ENCODE results near the gene DPP7.
A peak's percentile ranks its signal among the peaks of the same experiment; 100 is the strongest.

The DPP7 gene

GRCh38 chr9:137159105-137160053, 44.8 kb upstream of the DPP7 start:
- no peak overlapping the region; the same call in 1 of the 2 replicates for H2AFZ ChIP-seq (ENCODE audit: low read depth, low read length)
- H3K79me2 ChIP-seq (ENCODE audit: low read length): no peaks in the 10 kb centered on the region
- H3K36me3 ChIP-seq (replicated peaks; ENCODE audit: low read depth, low read length): no peaks in the 10 kb centered on the region
- no peaks in the 10 kb centered on the region for H3K9me3 ChIP-seq (ENCODE audit: insufficient read depth, low read length)
- H4K20me1 ChIP-seq (ENCODE audit: insufficient read depth, low read length): no peaks in the 10 kb centered on the region
- H3K4me1 ChIP-seq (ENCODE audit: low read length): peaks cover 19% of the 10 kb centered on the region
- no peak overlapping the region for H3K27ac ChIP-seq (ENCODE audit: low read length)
- peak overlapping the region; percentile 17; the same call in 1 of the 2 replicates for H3K9ac ChIP-seq (ENCODE audit: low read length)
- peak overlapping the region; percentile 13; the same call in 1 of the 2 replicates for H3K4me3 ChIP-seq (ENCODE audit: low read length)
- TF ChIP-seq EZH2phosphoT487 (IDR thresholded peaks at IDR 0.05; ENCODE audit: low read depth): no peak
- no peak for TF ChIP-seq CTCF (IDR thresholded peaks at IDR 0.05; ENCODE audit: low read depth, low read length)
- 0 out of 2 replicates have a peak, but pooled peaks cover 6% of the 10 kb centered on the region for H3K27me3 ChIP-seq (ENCODE audit: low read depth, low read length)
- H3K4me2 ChIP-seq (ENCODE audit: low read length): peak overlapping the region; percentile 56

DNA sequence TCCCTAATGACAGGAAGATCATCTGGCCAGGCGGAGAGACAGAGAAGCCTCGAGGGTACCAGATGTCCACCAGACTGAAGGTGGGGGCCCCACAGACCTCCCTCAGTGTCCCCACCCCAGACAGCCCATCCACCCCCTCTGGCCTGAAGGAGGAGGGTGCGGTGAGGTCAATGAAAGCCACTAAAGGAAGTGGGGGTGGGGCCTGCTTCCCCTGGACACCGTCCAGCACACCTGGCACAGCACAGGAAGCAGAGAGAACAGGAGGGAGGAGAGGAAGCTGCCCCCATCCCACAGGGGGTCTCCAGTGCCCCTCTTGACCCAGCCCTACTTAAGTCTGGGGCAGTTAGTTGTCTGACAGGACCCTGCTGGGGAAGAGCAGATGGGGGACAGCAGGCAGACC, 44.1 kb upstream of the DPP7 start:
- Histone ChIP-seq H4K20me1 (ENCODE audit: insufficient read depth, low read length) (no peaks in the 10 kb centered on the region), H3K4me1 (ENCODE audit: low read length) (peaks cover 19% of the 10 kb centered on the region), H3K9ac (ENCODE audit: low read length) (peak overlapping the region; percentile 17; the same call in 1 of the 2 replicates), H3K4me2 (ENCODE audit: low read length) (peak overlapping the region; percentile 56; the same call in 1 of the 2 replicates), H3K27ac (ENCODE audit: low read length) (no peak overlapping the region), H3K27me3 (ENCODE audit: low read depth, low read length) (0 out of 2 replicates have a peak, but pooled peaks cover 6% of the 10 kb centered on the region), H3K9me3 (ENCODE audit: insufficient read depth, low read length) (no peaks in the 10 kb centered on the region), H2AFZ (ENCODE audit: low read depth, low read length) (no peak overlapping the region), H3K4me3 (ENCODE audit: low read length) (no peak overlapping the region), H3K79me2 (ENCODE audit: low read length) (no peaks in the 10 kb centered on the region), H3K36me3 (replicated peaks; ENCODE audit: low read depth, low read length) (no peaks in the 10 kb centered on the region)
- no peak for TF ChIP-seq CTCF (IDR thresholded peaks at IDR 0.05; ENCODE audit: low read depth, low read length)
- TF ChIP-seq EZH2phosphoT487 (IDR thresholded peaks at IDR 0.05; ENCODE audit: low read depth): no peak

GRCh38 chr9:137157618-137158415, 43.3 kb upstream of the DPP7 start:
- no peaks in the 10 kb centered on the region for H3K36me3 ChIP-seq (replicated peaks; ENCODE audit: low read depth, low read length)
- TF ChIP-seq EZH2phosphoT487 (IDR thresholded peaks at IDR 0.05; ENCODE audit: low read depth) (no peak), CTCF (IDR thresholded peaks at IDR 0.05; ENCODE audit: low read depth, low read length) (no peak)
- no peak overlapping the region for H3K4me2 ChIP-seq (ENCODE audit: low read length)
- H3K4me3 ChIP-seq (ENCODE audit: low read length): no peak overlapping the region
- H3K79me2 ChIP-seq (ENCODE audit: low read length): no peaks in the 10 kb centered on the region
- no peak overlapping the region for H3K9ac ChIP-seq (ENCODE audit: low read length)
- H4K20me1 ChIP-seq (ENCODE audit: insufficient read depth, low read length): no peaks in the 10 kb centered on the region
- H3K27me3 ChIP-seq (ENCODE audit: low read depth, low read length): 0 out of 2 replicates have a peak, but pooled peaks cover 6% of the 10 kb centered on the region
- H3K4me1 ChIP-seq (ENCODE audit: low read length): peaks cover 19% of the 10 kb centered on the region
- no peaks in the 10 kb centered on the region for H3K9me3 ChIP-seq (ENCODE audit: insufficient read depth, low read length)
- H2AFZ ChIP-seq (ENCODE audit: low read depth, low read length): no peak overlapping the region
- H3K27ac ChIP-seq (ENCODE audit: low read length): no peak overlapping the region
